GM19035 (cell line): ENCODE results near the gene TUBB.

Experiments used
- ATAC-seq: cut with Tn5 transposase; IDR thresholded peaks from one replicate; pipeline ENCODE4 v1.9.1; 2021; ENCODE audit not compliant: unreplicated experiment

Gene TUBB

DNA sequence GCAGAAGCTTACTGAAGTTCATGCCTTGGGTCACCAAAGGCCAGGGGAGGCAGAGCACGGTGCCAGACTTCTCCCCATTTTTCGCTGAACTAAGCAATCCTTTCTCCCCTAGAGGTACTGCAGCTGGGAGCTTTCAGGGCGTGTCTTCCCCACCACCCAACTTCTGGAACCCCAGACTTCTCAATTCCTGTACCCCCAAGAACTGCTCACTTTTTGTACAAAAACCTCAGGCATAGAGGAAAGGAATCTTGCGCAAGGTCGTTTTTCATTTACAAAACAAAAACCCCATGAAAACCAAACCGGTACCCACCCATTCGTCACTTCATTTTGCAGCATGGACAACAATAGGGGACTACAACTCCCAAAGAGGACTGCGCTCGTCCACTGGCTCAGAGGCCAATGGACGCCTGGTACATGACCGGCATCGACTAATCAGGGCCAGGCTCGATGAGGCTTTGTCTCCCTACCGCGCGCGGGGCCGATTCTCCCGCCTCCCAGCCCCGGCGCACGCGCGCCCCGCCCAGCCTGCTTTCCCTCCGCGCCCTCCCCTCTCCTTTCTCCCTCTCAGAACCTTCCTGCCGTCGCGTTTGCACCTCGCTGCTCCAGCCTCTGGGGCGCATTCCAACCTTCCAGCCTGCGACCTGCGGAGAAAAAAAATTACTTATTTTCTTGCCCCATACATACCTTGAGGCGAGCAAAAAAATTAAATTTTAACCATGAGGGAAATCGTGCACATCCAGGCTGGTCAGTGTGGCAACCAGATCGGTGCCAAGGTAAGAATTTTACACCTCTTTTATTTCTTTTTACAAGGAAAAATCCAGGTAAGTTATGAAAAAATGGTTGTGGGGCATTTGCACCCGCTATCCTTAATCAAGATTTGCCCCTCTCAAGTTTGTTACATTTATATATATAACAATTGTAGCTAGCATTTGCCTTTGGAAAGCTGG lies at the start of gene TUBB:
TUBB (plus strand) TSS at position 562 of the 947 bp plus-strand sequence; CDS start at position 717, 155 bp downstream.
- peak; percentile 37 for ATAC-seq

DNA sequence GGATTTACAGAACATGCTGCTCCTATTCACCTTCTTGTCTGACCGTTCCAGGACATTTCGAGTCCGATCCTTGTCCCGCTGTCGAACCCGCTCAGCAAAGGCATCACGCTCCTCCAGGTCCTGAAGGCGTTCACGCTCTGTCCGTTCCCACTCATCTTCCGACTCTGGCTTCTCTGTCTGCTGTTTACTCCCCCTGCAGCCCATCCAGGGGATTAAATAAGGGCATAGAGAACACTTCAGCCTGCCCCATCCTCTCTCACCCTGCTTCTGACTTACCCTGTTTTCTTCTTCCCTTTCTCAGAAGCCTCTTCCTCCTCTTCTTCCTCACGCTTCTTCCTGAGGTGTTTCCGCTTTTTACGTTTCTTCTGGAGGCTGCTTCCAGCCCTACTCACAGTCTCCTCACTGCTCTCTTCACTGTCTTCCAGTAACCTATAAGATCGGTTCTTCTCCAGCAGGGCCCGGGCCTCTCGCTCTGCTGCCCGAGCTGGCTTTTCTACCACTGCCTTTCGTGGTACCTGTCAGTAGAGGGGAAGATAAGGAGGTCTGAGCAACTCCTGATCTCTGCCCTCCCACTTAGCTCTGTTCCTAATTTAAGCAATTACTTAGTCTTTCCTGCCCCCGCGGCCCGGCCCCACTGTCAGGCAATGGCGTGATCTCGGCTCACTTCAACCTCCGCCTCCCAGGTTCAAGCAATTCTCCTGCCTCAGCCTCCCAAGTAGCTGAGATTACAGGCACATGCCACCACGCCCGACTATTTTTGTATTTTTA lies 49.2 kb upstream of the TUBB start:
- no peak for ATAC-seq

GRCh38 chr6:30672445-30673253 lies 47.5 kb upstream of the TUBB start, which contains the start of gene DHX16:
DHX16 (minus strand) TSS chr6:30673006; CDS start chr6:30672841, 165 bp downstream.
- ATAC-seq = peak; percentile 79

DNA sequence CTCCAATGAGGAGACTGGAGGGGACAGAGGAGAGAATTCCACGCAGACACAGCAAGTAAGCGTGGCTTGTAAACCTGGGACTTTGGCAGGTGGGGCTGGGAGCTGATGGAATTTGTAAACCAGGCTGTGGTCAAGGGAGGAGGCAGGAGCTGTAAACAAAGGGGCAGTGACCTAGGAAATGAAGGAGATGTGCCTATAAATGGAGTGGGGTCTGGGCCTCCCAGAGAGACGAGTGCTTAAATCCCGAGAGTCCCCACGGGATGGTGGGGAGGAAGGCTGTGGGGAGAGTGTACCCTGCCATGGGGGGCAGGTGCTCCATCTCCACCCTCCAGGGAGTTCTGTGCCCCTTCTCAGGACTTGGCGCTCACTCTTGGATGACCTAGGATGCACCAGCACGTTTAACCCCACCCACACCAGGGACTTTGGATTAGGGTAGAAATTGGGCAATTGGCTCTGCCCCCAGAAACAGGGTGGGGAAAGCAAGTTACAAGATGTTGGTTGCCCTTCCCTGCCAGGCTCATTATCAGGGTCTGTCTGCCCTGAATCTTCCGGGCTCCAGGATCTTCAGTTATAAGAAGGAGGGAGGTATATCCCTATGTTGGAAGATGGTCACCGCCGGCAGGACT lies 43.4 kb upstream of the TUBB start:
- ATAC-seq = no peak

- ATAC-seq = no peak
Observed at GRCh38 chr6:30678964-30679726, 41.0 kb upstream of the TUBB start.

- no peak for ATAC-seq
Observed at GRCh38 chr6:30679765-30680535, 40.2 kb upstream of the TUBB start.

DNA sequence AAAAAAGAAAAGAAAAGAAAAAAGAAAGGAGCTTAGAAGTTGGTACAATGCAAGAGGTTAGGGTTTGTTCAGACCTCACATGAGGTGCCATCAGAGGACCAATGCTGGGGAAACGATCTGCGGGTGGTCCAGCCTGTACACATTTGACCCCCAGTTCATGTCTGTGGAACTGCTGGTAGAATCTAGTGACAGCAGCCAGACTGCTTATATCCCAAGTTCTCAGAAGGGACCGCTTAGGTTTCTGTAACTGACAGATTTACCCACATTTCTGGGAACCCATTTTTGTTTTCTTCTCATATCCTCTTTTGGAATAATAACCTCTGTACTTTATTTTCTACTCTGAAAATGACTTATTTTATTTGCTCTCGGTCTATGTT lies 38.4 kb upstream of the TUBB start:
- no peak for ATAC-seq

DNA sequence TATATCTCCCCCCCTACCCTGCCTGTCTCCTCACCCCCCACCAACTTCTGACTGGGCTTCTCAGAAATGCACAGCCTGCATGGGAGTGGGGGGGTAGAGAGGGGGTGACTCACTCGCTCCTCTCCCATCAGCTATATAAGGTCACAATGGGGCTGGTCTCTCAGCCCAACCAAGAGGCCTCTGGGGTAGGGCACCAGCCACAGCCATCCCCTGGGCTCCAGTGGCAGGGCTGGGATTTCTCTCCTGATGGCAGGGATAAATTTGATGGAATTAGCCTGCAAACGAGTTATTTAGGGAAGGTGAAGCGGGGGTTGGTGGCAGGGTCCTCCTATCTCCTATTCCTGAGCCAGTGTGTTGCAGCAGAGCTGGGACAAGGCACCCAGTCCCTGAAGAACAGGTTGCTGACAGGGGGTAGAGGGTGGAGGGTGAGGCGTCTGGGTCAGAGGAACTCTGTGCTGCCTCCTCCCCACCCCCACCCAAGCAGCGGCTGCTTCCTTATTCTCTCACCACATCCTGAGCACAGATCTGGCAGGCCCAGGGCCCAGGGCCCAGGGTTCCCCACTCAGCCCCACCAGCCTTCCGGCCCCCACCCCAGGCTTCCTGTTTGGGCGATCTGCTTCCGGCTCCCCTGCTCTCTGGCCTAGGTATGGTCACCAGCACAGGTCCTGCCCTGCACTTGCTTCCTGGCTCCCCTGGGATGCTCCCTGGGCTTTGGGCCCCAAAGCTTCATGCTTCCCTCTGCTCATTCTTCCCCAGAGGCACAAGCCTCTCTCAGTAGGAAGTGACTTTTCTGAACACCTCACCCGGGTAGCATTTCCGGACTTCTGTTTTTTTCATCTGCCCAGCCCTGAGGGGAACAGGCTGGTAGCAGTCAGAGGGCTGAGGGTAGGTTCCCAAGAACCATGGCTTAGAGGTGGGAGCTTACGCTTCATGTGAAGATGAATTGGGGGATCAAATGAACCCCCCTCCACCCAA lies 37.7 kb upstream of the TUBB start:
- peak; percentile 51 for ATAC-seq

DNA sequence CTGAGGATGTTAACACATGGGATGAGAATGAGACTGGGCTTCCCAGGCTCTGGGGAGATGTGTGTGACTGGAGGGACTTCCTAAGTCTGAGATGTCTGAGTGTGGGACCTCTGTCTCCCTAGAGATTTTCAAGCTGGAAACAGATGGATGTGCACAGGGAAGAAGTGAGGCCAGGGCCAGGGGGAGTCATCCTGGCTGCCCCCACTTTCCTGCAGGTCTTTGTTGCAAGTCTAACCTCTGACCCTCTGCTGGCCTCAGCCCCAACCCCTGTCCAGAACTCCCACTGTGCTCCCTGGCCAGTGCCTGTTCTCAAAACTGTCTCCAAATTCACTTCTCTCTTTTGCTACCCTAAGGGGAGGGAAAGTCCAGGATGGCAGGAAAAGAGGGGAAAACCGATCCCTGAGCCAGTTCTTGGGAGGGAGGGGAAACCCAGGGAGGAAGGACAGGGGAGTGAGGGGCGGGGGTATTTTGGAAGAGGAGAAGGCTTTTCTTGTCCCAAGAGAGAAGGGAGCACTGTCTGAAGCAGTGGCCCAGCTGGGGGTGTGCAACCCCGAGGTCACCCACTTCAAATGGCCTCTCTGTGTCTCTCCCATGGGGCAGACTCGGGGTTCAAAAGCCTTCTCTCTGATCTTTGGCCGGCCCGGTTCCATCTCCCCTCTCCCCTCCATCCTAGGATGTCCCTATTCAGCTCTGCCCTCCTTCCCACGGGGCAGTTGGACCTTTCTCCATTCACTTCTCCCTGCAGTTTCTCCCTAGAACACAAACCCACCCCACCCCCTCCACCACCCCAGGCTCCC lies 36.8 kb upstream of the TUBB start:
- ATAC-seq = no peak

DNA sequence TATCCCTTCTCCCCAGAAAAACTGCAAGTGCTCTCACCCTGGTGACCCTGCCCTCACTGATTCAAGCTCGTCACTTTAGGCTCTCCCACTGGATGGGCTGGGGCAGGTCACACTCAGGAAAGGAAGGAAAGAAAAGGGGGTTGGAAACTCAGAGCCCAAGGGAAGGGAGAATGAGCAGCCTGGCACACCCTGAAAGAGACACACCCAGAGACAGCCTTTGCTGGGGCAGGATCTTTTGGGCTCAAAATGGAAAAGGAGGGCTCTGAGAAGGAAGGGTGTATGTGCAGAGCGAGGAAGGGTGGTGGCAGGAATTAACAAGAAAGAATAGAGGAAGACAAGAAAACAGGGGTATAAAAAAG lies 36.2 kb upstream of the TUBB start:
- ATAC-seq = no peak

DNA sequence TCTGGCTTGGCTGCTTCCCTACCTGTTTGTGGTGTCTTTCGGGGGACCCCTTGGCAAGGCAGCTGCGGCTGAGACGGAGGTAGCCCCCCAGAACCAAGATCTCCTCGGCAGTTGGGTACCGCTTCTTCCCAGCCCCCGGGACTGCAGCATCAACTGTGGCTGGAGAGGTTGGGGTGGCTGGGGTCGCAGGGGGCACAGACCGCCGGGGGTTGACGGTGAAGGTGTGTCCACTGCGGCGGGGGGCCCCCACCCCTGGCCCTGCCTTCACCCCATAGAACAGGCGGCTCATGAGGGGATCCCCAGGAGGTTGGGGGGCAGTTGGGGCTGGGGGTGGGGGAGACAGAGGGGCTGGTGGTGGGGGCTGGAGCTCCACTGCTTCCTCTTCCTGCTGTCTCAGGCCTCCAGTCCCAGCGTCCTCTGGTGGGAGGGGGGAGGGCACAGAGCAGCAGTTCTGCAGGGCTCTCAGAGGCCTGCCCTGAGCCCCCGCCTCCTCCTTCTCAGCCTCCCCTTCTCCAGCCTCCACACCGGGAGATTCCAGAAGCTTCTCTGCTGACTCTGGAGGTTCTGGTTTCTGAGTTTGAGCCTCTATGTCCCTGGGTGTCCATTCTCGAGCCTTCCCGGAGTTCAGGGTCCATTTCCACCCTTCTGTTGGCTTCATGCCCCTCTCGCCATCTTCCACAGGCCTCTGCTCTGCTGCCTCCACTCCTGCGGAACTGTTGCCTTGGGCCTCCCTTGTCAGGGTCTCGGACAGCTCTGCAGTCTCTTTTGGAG lies 35.6 kb upstream of the TUBB start:
- ATAC-seq = no peak

DNA sequence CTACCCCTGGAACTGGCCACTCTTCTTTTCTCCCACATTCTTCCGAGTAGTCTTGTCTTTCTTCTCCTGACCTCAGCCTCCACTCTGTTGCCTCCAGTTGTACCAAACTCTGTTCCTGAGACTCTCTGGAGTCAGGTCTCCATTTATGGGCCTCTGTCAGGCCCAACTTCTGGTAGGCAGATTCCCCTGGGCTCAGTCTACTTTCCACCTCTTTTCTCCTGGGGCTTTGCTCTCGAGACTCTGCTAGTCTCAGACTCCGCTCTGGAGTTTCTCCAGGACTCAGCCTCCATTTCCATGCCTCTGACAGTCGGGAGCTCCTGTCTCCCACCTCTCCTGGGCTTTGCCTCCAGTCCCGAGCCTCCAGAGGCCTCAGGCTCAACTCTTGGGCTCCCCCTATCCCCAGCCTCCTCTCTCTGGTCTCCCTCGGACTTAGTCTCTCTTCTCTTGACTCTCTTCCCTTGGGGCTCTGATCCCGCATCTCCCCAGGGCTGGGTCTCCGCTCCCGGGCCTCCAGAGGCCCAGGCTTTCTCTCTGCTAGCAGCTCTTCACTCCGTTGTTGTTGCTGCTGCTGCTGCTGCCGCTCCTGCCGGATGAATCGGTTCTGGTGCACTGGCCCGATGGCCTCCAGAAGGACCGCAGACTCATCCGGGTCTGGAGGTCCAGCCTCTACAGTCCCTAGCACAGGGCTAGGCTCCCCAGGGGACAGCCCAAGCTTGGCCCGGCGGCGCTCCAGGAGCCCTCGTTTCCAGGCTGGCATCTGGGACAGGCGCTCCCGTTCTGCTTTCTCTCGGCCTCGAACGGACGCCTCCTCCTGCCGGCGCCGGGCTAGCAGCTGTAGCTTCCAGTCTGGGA lies 34.8 kb upstream of the TUBB start:
- no peak for ATAC-seq

GRCh38 chr6:30686009-30686907 lies 33.9 kb upstream of the TUBB start, which contains the start of gene PPP1R18:
PPP1R18 (minus strand) TSS chr6:30686645; CDS start chr6:30686018, 627 bp downstream.
- ATAC-seq = peak; percentile 22

- ATAC-seq = peak; percentile 35
Observed at GRCh38 chr6:30686908-30687658, 33.1 kb upstream of the TUBB start.
